Measurements from ENCODE around the gene PINK1.

DNA sequence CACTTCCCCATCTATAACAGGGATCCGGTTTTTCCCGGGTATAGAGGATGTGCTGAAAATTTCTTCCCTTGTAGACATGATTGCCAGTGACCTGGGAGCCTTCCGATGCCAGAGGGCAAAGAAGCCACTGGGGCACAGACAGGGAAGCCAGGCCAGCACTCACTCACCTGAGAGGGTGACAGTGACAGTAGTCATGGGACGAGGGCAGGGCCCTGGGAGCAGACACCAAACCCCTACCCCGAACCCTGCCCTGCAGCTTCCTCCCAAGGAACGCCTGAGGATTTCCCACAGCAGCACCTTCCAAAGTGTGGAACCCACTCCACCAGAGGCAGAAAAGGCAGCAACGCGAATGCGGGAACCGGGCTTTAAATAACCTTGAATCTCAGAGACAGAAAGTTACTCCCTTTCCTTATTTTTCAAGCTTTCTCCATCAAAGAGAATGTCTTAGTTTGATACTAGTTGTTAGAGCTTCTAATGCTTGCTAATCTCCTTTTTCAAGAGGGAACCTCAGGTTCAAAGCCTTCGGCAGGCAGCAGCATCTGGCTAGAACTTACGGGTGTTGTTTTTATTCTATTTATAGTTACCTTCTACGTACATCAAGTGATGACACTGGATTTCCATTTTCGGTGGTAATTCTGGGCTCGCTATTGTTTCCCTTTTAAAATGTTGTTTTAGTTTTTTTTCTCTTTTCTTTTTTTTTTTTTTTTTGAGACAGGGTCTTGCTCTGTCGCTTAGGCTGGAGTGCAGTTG, 25.1 kb downstream of the PINK1 start:
- TF ChIP-seq GATA3 (IDR thresholded peaks at IDR 0.05; ENCODE audit: low read depth, low read length) (no peak), GATA2 (IDR thresholded peaks at IDR 0.05; ENCODE audit: low read depth, low read length) (no peak)

Measured in SH-SY5Y (cell line).